Measurements from ENCODE around the gene NOL9.

The NOL9 gene

GRCh38 chr1:6594977-6595740, 40.8 kb upstream of the NOL9 start:
- Histone ChIP-seq H3K4me3 (ENCODE audit: low read depth, low read length) (no peak overlapping the region), H3K9me3 (no peaks in the 10 kb centered on the region), H3K36me3 (peaks cover 39% of the 10 kb centered on the region), H3K4me1 (no peaks in the 10 kb centered on the region), H3K27me3 (no peaks in the 10 kb centered on the region)
- TF ChIP-seq CTCF (IDR thresholded peaks at IDR 0.05; ENCODE audit: low read depth, low read length): no peak
- DNase-seq: no peak

DNA sequence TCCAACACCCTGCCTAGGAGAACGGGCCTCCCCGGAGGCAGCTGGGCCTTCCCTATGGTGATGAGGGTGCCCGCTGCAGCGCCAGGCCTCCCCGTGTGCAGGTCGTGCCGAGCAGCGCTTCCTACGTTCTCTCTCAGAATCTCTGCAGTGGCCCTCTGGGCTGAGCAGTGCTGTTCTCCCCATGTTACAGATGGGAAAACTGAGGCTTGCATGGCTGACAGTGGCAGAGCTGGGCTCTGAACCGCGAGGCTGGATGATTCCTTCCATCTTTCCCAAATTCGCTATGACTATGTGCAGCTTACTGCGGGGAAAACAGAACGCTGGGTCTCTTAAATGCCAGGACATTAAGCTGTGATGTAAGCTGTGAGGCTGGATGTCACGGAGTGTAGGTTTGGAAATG, 39.5 kb upstream of the NOL9 start:
- H3K4me1 ChIP-seq: no peaks in the 10 kb centered on the region
- DNase-seq: no peak
- H3K36me3 ChIP-seq: peaks cover 37% of the 10 kb centered on the region
- TF ChIP-seq CTCF (IDR thresholded peaks at IDR 0.05; ENCODE audit: low read depth, low read length): no peak
- no peaks in the 10 kb centered on the region for H3K27me3 ChIP-seq
- H3K9me3 ChIP-seq: no peaks in the 10 kb centered on the region
- no peak overlapping the region for H3K4me3 ChIP-seq (ENCODE audit: low read depth, low read length)

DNA sequence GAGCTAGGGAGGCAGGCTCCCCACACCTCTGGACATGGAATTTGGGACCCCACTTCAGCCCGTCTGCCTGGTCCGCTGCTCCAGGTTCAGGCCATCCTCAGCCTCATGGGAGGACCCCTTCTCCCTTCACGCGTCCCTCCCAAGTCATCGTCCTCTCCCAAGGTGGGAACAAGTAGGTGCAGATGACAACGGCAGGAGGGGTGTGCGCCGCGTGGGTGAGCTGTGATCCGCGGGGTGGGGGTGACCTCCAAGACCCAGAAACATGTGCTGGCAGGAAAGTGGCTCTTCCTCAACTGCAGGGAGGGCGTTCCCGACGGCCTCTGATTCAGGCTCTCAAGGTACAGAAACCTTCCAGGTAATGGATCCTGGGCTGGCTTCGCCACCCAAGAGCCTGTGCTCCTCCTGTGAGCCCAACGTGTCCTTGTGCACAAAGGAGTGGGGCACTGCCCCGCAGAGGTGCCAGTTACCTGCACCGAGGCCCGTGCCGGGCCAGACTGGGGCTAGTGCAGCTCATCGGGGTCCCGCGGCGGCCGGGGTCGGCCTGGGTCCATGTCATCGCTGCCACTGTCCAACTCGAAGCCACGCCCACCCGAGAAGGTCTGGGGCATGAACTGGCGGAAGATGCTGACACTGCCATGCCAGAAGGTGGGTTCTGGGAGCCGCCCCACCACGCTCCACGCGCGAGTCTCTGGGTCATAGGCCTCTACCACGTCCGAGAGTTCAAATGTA, 38.7 kb upstream of the NOL9 start:
- Histone ChIP-seq H3K4me1 (no peaks in the 10 kb centered on the region), H3K4me3 (ENCODE audit: low read depth, low read length) (no peak overlapping the region), H3K9me3 (no peaks in the 10 kb centered on the region), H3K36me3 (peaks cover 35% of the 10 kb centered on the region), H3K27me3 (no peaks in the 10 kb centered on the region)
- DNase-seq: no peak
- no peak for TF ChIP-seq CTCF (IDR thresholded peaks at IDR 0.05; ENCODE audit: low read depth, low read length)

DNA sequence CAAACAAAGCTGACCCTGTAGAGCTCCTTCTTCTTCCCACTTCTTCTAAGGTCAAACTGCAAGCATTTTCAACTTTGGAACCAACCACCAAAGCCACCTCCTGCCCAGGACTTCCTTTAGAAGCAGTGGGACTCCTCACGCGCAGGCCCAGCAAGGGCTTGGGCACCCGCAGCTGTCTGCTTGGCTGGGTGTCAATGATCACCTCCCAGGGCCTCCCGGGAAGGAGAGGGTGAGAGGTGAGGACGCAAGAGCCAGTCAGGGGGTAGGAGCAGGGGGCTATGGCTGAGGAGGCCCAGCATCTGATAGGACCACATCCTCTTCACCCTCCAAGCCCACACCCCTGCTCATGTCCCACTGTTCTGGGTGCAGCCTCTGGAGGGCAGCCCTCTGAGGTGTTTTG, 38.1 kb upstream of the NOL9 start:
- TF ChIP-seq CTCF (IDR thresholded peaks at IDR 0.05; ENCODE audit: low read depth, low read length): no peak
- Histone ChIP-seq H3K9me3 (no peaks in the 10 kb centered on the region), H3K27me3 (no peaks in the 10 kb centered on the region), H3K4me1 (no peaks in the 10 kb centered on the region), H3K36me3 (peaks cover 34% of the 10 kb centered on the region), H3K4me3 (ENCODE audit: low read depth, low read length) (no peak overlapping the region)
- DNase-seq: no peak

DNA sequence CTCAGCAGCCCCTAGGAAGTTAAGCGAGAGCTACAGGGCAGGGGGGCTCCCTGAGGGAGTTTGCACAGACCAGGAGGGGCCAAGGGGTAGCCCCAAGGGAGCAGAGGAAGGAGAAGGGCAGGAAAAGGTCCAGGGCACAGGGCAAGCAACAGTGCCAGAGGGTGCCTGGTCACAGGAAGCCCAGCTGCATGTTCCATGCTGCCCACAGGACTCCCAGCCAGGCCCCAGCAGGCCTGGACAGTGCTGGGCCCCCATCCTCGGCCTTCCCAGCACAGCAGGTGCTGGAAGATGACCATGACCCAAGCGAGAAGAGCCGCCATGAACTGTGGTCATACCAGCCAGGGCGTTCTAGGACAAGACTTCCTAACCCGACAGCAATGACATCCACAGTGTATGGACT, 37.3 kb upstream of the NOL9 start:
- Histone ChIP-seq H3K27me3 (no peaks in the 10 kb centered on the region), H3K36me3 (peaks cover 34% of the 10 kb centered on the region), H3K4me3 (ENCODE audit: low read depth, low read length) (no peak overlapping the region), H3K4me1 (no peaks in the 10 kb centered on the region), H3K9me3 (no peaks in the 10 kb centered on the region)
- no peak for TF ChIP-seq CTCF (IDR thresholded peaks at IDR 0.05; ENCODE audit: low read depth, low read length)
- DNase-seq: no peak

DNA sequence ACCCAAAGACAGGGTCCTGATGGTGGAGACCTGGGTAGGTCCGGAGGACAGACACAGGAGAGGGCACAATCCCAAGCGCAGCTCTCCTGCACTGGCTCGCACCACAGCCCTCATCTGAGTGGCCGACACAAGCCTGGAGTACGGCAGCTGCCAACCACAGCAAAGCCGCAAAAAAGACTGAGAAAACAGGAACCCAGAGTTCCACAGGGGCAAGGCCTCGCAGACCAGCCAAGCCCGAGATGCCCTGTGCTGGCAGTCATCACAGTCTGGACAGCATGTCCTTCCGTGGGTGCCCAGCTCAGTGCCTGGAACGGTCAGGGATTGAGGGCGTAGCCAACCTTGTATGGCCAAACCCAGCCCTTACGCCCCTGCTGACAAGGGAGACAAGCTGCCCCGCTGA, 36.9 kb upstream of the NOL9 start:
- no peaks in the 10 kb centered on the region for H3K4me1 ChIP-seq
- no peak for TF ChIP-seq CTCF (IDR thresholded peaks at IDR 0.05; ENCODE audit: low read depth, low read length)
- H3K9me3 ChIP-seq: no peaks in the 10 kb centered on the region
- H3K27me3 ChIP-seq: no peaks in the 10 kb centered on the region
- H3K4me3 ChIP-seq (ENCODE audit: low read depth, low read length): no peak overlapping the region
- peaks cover 31% of the 10 kb centered on the region for H3K36me3 ChIP-seq
- DNase-seq: no peak
